ENCODE results near the gene CPE. TPM values are rescaled to one million over a fixed set of nuclear protein-coding genes. Genes with fewer than 3 reads are reported as not detected.

The CPE gene
- total and polyA plus RNA-seq, 2 donors (not counting 3 experiments of a cell fraction or from before 2014, with no cell fraction given), result 2.7 to 9.2 TPM

GRCh38 chr4:165331359-165331758, 47.4 kb upstream of the CPE start:
- H3K4me3 ChIP-seq (replicated peaks in 1 of 3; ENCODE audit: insufficient read depth in 1 of 3, low read depth in 1 of 3, low read length in 3 of 3), result peak overlapping the region in 1 of 3 experiments; percentile 98
- peaks cover 88% of the 10 kb centered on the region for H3K79me2 ChIP-seq (ENCODE audit: control insufficient read depth, insufficient read depth, low read length)
- no peak overlapping the region for H3K9ac ChIP-seq (replicated peaks; ENCODE audit: extremely low read depth, insufficient read depth, low read length)

More at GRCh38 chr4:165331359-165331758, 47.4 kb upstream of the CPE start:
- DNase-seq (ENCODE audit: low read depth, low spot score), result no peak
- POLR2A ChIA-PET, result interaction anchor here (1.5 kb wide), 1 partner anchor 22 kb away, joined by 3 read pairs; no protein-coding TSS in a partner anchor
- peak overlapping the region; percentile 92 for H3K4me2 ChIP-seq (ENCODE audit: insufficient read depth, low read length)
- no peaks in the 10 kb centered on the region for H3K27me3 ChIP-seq (ENCODE audit: control insufficient read depth in 2 of 2, insufficient read depth in 2 of 2, low read length in 2 of 2)
- H2AFZ ChIP-seq (ENCODE audit: low read depth, low read length), result no peak overlapping the region
- intact Hi-C loops (cut with micrococcal nuclease), result no loop called here
- H3K9me3 ChIP-seq (replicated peaks; ENCODE audit: control insufficient read depth, insufficient read depth, low read length), result no peaks in the 10 kb centered on the region
- FAIRE-seq, result no peak
- no TSS peak for BruUV-seq (replicated peaks)
- TF ChIP-seq POLR2AphosphoS5 (IDR thresholded peaks at IDR 0.05; ENCODE audit: insufficient read depth, low read depth, low read length) (no peak), MYC (IDR thresholded peaks at IDR 0.05; ENCODE audit: low read depth, low read length) (no peak), MAX (IDR thresholded peaks at IDR 0.05; ENCODE audit: insufficient read depth, insufficient read length) (no peak), EZH2 (IDR thresholded peaks at IDR 0.05; ENCODE audit: borderline replicate concordance, low read depth, low read length, severe bottlenecking) (no peak), JUN (IDR thresholded peaks at IDR 0.05; ENCODE audit: borderline replicate concordance, insufficient read depth, insufficient read length, low read depth) (no peak), GATA2 (IDR thresholded peaks at IDR 0.05; ENCODE audit: insufficient read depth, insufficient read length, low read depth, low read length) (no peak), FOS (IDR thresholded peaks at IDR 0.05; ENCODE audit: borderline replicate concordance, insufficient read depth, low read length) (no peak), POLR2A (IDR thresholded peaks at IDR 0.05; ENCODE audit: low read depth, low read length) (no peak), CTCF (IDR thresholded peaks at IDR 0.05; ENCODE audit: extremely low read depth in 1 of 2, insufficient read depth in 1 of 2, low read depth in 1 of 2, low read length in 2 of 2) (no peak)
- H3K36me3 ChIP-seq (ENCODE audit: control insufficient read depth in 2 of 2, extremely low read depth in 1 of 2, insufficient read depth in 2 of 2, low read length in 2 of 2), result peaks cover 0 to 11% of the 10 kb centered on the region in 2 experiments
- H3K4me1 ChIP-seq (ENCODE audit: control insufficient read depth, extremely low read depth, insufficient read depth, low read length), result peaks cover 53% of the 10 kb centered on the region
- peaks cover 4% of the 10 kb centered on the region for H4K20me1 ChIP-seq (replicated peaks; ENCODE audit: control insufficient read depth, extremely low read depth, insufficient read depth, low read length)
- CTCF ChIA-PET, result interaction anchor here (8.8 kb wide), 1 partner anchor 200 kb away, joined by 50 read pairs; no protein-coding TSS in a partner anchor
- no peaks in the 10 kb centered on the region for H3K9me1 ChIP-seq (replicated peaks; ENCODE audit: control insufficient read depth, extremely low read depth, insufficient read depth, low read length)
- dilution Hi-C loops (cut with MboI; ENCODE audit: extremely low pct_ligation_motif_present, low sequenced_read_pairs), result no loop called here
- no peak overlapping the region for H3K27ac ChIP-seq (ENCODE audit: insufficient read depth, low read depth, low read length)

Measured in endothelial cell of umbilical vein (primary cell).